HL-60 (cell line): Measurements from ENCODE around the gene SMU1.

Experiments used
- DNase-seq, 2 experiments: peaks; one replicate each; pipeline ENCODE4 v3.0.0-alpha.2; 2010 to 2020; ENCODE audit warnings: low read depth in 1 of 2, low spot score in 1 of 2
- H3K27ac ChIP-seq: fragments of 250-450 bp; sonication (Bioruptor Pico); replicated peaks from 2 replicates; pipeline ENCODE4 v1.5.1; 2020; ENCODE audit warnings: mild to moderate bottlenecking, moderate library complexity
- H3K27me3 ChIP-seq: fragments of 250-450 bp; sonication (Bioruptor Pico); 2 replicates; pipeline ENCODE4 v1.5.1; 2021; ENCODE audit warnings: mild to moderate bottlenecking, moderate library complexity; ENCODE audit not compliant: insufficient read depth, poor library complexity, severe bottlenecking
- H3K4me3 ChIP-seq: replicated peaks from 2 replicates; pipeline ENCODE4 v1.5.1; 2011; ENCODE audit warnings: mild to moderate bottlenecking, control low read depth, low read length; ENCODE audit not compliant: insufficient read depth
- GABPA ChIP-seq: IDR thresholded peaks from 2 replicates; pipeline ENCODE4 v1.6.1; 2012; ENCODE audit warnings: low read depth
- POLR2AphosphoS5 ChIP-seq: IDR thresholded peaks from 2 replicates; pipeline ENCODE4 v1.6.1; 2012; ENCODE audit warnings: low read depth
- SPI1 ChIP-seq: IDR thresholded peaks from 2 replicates; pipeline ENCODE4 v1.6.1; 2012; ENCODE audit warnings: low read depth, mild to moderate bottlenecking, borderline replicate concordance
- TF ChIP-seq, protein P1 (sequence below): IDR thresholded peaks from one replicate; pipeline ENCODE4 v1.5.1; 2011; ENCODE audit warnings: low read length, control low read depth, inconsistent platforms; ENCODE audit not compliant: insufficient read depth
- TF ChIP-seq, protein P2 (sequence below): IDR thresholded peaks from 2 replicates; pipeline ENCODE4 v1.6.1; 2012; ENCODE audit warnings: low read depth; ENCODE audit not compliant: insufficient replicate concordance

The SMU1 gene

DNA sequence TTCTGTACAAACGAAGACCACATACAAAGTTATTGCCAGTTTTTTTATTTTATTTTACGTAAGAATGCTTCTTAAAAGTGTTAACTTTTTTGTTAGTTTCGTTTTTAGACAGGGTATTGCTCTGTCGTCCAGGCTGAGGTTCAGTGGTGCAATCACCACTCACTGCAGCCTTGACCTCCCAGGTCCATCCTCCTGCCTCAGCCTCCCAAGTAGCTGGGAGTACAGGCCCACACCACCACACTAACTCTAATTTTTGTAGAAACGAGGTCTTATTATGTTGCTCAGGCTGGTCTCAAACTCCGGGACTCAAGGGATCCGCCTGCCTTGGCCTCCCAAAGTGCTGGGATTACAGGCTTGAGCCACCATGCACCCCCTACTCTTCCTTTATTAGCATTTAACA, 53.7 kb downstream of the SMU1 start:
- H3K4me3 ChIP-seq = no peak overlapping the region
- H3K27ac ChIP-seq = no peak overlapping the region
- H3K27me3 ChIP-seq = no peaks in the 10 kb centered on the region
- no peak for DNase-seq
- TF ChIP-seq GABPA = no peak
- TF ChIP-seq, protein P1, sequence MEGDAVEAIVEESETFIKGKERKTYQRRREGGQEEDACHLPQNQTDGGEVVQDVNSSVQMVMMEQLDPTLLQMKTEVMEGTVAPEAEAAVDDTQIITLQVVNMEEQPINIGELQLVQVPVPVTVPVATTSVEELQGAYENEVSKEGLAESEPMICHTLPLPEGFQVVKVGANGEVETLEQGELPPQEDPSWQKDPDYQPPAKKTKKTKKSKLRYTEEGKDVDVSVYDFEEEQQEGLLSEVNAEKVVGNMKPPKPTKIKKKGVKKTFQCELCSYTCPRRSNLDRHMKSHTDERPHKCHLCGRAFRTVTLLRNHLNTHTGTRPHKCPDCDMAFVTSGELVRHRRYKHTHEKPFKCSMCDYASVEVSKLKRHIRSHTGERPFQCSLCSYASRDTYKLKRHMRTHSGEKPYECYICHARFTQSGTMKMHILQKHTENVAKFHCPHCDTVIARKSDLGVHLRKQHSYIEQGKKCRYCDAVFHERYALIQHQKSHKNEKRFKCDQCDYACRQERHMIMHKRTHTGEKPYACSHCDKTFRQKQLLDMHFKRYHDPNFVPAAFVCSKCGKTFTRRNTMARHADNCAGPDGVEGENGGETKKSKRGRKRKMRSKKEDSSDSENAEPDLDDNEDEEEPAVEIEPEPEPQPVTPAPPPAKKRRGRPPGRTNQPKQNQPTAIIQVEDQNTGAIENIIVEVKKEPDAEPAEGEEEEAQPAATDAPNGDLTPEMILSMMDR = no peak
- TF ChIP-seq, protein P2, sequence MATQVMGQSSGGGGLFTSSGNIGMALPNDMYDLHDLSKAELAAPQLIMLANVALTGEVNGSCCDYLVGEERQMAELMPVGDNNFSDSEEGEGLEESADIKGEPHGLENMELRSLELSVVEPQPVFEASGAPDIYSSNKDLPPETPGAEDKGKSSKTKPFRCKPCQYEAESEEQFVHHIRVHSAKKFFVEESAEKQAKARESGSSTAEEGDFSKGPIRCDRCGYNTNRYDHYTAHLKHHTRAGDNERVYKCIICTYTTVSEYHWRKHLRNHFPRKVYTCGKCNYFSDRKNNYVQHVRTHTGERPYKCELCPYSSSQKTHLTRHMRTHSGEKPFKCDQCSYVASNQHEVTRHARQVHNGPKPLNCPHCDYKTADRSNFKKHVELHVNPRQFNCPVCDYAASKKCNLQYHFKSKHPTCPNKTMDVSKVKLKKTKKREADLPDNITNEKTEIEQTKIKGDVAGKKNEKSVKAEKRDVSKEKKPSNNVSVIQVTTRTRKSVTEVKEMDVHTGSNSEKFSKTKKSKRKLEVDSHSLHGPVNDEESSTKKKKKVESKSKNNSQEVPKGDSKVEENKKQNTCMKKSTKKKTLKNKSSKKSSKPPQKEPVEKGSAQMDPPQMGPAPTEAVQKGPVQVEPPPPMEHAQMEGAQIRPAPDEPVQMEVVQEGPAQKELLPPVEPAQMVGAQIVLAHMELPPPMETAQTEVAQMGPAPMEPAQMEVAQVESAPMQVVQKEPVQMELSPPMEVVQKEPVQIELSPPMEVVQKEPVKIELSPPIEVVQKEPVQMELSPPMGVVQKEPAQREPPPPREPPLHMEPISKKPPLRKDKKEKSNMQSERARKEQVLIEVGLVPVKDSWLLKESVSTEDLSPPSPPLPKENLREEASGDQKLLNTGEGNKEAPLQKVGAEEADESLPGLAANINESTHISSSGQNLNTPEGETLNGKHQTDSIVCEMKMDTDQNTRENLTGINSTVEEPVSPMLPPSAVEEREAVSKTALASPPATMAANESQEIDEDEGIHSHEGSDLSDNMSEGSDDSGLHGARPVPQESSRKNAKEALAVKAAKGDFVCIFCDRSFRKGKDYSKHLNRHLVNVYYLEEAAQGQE = no peak
- no peak for TF ChIP-seq SPI1
- no peak for TF ChIP-seq POLR2AphosphoS5

DNA sequence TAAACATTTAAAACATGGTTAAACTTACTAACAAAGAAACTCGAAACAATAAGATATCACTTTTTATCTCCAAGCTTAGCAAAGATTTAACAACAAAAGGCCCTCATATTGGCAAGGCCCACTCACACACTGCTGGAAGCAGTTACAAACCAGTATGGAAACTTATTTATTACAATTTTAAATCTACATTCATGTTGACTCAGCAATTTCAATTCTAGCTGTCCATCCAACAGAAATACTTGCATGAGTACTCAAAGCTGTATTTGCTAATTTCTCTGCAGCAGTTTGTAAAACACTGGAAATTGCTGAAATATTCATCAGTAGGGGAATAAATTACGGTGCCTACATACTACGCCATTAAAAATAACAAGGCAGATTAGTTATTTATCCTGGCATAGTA, 54.2 kb downstream of the SMU1 start:
- no peak overlapping the region for H3K27ac ChIP-seq
- TF ChIP-seq GABPA (no peak), POLR2AphosphoS5 (no peak), SPI1 (no peak)
- TF ChIP-seq, protein P2 = no peak
- TF ChIP-seq, protein P1 = no peak
- no peak for DNase-seq
- H3K4me3 ChIP-seq = no peak overlapping the region
- no peaks in the 10 kb centered on the region for H3K27me3 ChIP-seq

DNA sequence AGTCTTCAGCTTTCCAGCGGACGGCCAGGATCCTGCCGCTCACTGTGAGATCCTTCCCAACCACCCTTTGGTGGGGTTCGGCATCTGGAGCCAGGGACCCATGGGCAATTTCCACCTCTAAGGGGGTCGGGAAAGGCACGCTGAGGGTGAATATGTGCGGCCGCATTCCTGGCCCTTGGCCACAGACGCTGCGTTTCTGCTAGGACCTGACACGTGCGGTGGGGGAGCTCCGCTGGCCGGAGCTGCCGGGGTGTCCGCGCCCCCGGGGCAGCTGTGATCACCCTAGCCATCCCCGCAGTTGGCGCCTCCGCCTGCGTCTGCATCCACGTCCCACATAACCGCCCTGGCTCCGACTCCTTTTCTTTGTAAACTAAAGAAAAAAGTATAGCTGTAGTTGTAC, 56.7 kb downstream of the SMU1 start:
- H3K27me3 ChIP-seq = no peaks in the 10 kb centered on the region
- TF ChIP-seq, protein P1 = no peak
- TF ChIP-seq GABPA (no peak), SPI1 (no peak), POLR2AphosphoS5 (no peak)
- TF ChIP-seq, protein P2 = no peak
- H3K27ac ChIP-seq = no peak overlapping the region
- no peak for DNase-seq
- H3K4me3 ChIP-seq = no peak overlapping the region
